ENCODE data around the gene EVI2B. TPM values are rescaled to one million over a fixed set of nuclear protein-coding genes. Genes with fewer than 3 reads are reported as not detected.

EVI2B gene
- total RNA-seq, 1 donor: under 0.01 TPM

DNA sequence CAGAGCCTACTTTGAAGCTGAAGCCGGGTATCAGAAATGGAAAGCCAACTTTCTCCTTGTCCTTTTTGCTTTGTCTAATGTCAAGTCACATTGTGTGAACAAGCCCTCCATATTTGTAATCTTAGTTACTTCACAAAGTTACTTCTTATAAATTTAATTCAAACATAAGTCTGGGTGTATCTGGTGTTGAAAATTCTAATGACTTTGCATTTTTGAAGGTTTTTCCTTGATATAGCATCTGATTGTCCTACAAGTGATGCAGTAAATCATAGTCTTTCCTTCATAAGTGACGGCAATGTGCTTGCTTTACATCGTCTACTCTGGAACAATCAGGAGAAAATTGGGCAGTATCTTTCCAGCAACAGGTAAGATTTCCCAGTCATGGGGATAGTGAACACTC lies 53.7 kb downstream of the EVI2B start:
- H3K4me3 ChIP-seq (ENCODE audit: low read depth, low read length): no peak overlapping the region
- TF ChIP-seq, protein P1, sequence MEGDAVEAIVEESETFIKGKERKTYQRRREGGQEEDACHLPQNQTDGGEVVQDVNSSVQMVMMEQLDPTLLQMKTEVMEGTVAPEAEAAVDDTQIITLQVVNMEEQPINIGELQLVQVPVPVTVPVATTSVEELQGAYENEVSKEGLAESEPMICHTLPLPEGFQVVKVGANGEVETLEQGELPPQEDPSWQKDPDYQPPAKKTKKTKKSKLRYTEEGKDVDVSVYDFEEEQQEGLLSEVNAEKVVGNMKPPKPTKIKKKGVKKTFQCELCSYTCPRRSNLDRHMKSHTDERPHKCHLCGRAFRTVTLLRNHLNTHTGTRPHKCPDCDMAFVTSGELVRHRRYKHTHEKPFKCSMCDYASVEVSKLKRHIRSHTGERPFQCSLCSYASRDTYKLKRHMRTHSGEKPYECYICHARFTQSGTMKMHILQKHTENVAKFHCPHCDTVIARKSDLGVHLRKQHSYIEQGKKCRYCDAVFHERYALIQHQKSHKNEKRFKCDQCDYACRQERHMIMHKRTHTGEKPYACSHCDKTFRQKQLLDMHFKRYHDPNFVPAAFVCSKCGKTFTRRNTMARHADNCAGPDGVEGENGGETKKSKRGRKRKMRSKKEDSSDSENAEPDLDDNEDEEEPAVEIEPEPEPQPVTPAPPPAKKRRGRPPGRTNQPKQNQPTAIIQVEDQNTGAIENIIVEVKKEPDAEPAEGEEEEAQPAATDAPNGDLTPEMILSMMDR (IDR thresholded peaks at IDR 0.05; ENCODE audit: insufficient read depth, low read depth, low read length): no peak
- no peak for DNase-seq (ENCODE audit: low read depth)

DNA sequence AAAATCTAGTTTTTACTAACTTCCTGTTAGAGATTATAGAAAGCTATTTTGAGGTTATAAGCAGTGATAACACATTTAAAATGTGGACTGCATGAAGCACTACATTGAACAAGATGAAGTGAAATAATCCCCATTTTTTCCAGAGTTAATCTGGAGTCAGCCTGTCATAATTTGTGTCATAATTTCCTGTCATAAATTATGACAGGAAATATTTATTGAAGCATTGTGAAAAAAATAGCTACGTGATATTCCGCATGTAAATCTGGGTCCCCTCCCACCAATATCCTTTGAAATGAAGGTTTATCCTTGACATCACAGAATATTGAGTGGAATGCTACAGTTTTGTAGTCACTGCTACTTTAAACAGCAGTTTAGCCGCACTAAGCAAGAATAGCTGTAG lies 56.9 kb downstream of the EVI2B start:
- TF ChIP-seq, protein P1 (IDR thresholded peaks at IDR 0.05; ENCODE audit: insufficient read depth, low read depth, low read length): no peak
- DNase-seq (ENCODE audit: low read depth): no peak
- no peak overlapping the region for H3K4me3 ChIP-seq (ENCODE audit: low read depth, low read length)

DNA sequence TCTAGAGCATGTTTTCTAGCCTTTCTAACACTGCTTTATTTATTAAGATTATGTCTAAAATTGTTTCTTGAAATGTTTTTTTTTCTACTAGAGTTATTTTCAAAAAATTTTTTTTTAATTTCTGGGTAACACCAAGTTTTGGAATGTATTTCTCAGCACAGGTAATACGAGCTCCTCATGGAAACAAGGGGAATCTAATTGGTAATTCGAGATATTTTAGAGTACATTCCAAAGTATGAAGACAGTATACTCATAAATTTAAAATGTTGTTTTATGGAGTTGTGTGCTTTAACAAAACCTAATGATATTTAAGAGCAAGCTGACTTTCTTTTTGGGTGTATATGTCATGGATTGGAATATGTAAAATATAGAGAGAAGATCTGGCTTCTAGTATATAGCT lies 59.2 kb downstream of the EVI2B start:
- DNase-seq (ENCODE audit: low read depth): no peak
- H3K4me3 ChIP-seq (ENCODE audit: low read depth, low read length): no peak overlapping the region
- TF ChIP-seq, protein P1 (IDR thresholded peaks at IDR 0.05; ENCODE audit: insufficient read depth, low read depth, low read length): no peak

Other genes starting within 250 kb of the EVI2B start
- 75.1 and 82.5 TPM in 2 replicates for gene NF1, start 219.1 kb downstream of the EVI2B start, total RNA-seq
- 0.43 TPM in 1 of 2 replicates, not detected in the other for gene OMG, start 16.8 kb downstream of the EVI2B start, total RNA-seq
- gene EVI2A, start 7.6 kb upstream of the EVI2B start, total RNA-seq: 0.32 and 0.43 TPM in 2 replicates
- under 0.01 TPM in 2 replicates for gene RAB11FIP4, start 77.6 kb upstream of the EVI2B start, total RNA-seq